ENCODE results near the gene AIF1L.

Gene AIF1L

DNA sequence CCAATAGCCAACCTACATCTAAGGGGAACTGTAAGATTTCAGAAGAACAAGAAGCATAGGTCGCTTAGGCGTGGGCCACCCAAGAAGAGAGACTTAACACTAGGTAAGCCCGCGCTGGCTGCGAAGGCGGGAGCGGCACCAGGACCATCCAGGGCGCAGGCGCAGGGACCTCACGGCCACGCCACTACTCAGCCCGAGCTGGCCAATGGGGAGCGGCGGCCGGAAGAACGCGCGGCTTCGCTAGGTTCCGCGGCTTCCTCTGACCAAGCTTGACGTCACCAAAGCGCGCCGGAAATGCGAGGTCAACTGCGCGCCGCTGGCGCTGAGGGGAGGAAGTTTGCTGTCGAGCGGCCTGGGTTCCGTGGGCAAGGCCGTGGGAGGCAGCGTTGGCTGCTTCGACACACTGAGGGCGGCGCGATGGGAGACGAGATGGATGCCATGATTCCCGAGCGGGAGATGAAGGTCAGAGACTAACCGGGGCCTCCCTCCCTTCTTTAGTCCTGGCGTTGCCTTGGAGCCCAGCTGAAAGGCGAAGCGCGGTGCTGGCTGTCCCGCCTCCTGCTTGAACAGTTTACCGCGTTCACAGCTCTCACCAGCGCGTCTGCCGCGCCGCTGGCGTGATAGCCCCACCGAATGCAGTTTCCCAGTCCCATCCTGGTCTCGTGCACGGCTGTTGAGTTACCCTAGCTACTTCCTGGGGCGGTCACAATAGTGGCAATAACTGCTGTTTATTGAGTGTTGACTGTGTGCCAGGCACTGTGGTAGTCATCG is 29.1 kb downstream of the AIF1L start, which contains the start of gene NUP214:
Gene NUP214 (plus strand): TSS at position 299 of the 771 bp plus-strand sequence. CDS start 119 bp downstream, at position 418.
- peak within 1 kb of the TSS; percentile 89 for H3K4me3 ChIP-seq (ENCODE audit: low read length)
- H3K27me3 ChIP-seq (ENCODE audit: insufficient read depth, low read length) = no peaks in the 10 kb centered on the region
- H2AFZ ChIP-seq (ENCODE audit: low read depth, low read length) = peak within 1 kb of the TSS; percentile 54
- H3K4me1 ChIP-seq (ENCODE audit: insufficient read depth, low read length) = peaks cover 14% of the 10 kb centered on the region
- peaks cover 53% of the 10 kb centered on the region for H3K36me3 ChIP-seq (ENCODE audit: insufficient read depth, low read length)
- H3K9me3 ChIP-seq (ENCODE audit: low read length) = no peaks in the 10 kb centered on the region

- peak overlapping the region; percentile 89 for H3K4me3 ChIP-seq (ENCODE audit: low read length)
- no peaks in the 10 kb centered on the region for H3K9me3 ChIP-seq (ENCODE audit: low read length)
- H3K27me3 ChIP-seq (ENCODE audit: insufficient read depth, low read length) = no peaks in the 10 kb centered on the region
- H3K36me3 ChIP-seq (ENCODE audit: insufficient read depth, low read length) = peaks cover 53% of the 10 kb centered on the region
- H3K4me1 ChIP-seq (ENCODE audit: insufficient read depth, low read length) = peaks cover 14% of the 10 kb centered on the region
- H2AFZ ChIP-seq (ENCODE audit: low read depth, low read length) = no peak overlapping the region
Observed at GRCh38 chr9:131126059-131126426, 29.7 kb downstream of the AIF1L start.

DNA sequence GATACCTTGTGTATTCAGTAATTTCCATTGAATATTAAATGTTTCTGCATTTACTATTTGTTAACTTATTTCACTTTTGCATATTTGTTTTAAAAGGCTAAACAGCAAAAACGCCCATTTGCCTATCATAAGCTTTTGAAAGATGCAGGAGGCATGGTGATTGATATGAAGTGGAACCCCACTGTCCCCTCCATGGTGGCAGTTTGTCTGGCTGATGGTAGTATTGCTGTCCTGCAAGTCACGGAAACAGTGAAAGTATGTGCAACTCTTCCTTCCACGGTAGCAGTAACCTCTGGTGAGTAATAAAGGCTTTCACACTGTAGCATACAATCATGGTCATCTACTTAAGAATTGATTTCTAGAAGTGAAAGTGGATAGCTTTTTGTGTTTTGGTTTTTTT is 32.9 kb downstream of the AIF1L start:
- peaks cover 14% of the 10 kb centered on the region for H3K4me1 ChIP-seq (ENCODE audit: insufficient read depth, low read length)
- peaks cover 68% of the 10 kb centered on the region for H3K36me3 ChIP-seq (ENCODE audit: insufficient read depth, low read length)
- no peak overlapping the region for H2AFZ ChIP-seq (ENCODE audit: low read depth, low read length)
- H3K4me3 ChIP-seq (ENCODE audit: low read length) = no peak overlapping the region
- H3K9me3 ChIP-seq (ENCODE audit: low read length) = no peaks in the 10 kb centered on the region
- no peaks in the 10 kb centered on the region for H3K27me3 ChIP-seq (ENCODE audit: insufficient read depth, low read length)

DNA sequence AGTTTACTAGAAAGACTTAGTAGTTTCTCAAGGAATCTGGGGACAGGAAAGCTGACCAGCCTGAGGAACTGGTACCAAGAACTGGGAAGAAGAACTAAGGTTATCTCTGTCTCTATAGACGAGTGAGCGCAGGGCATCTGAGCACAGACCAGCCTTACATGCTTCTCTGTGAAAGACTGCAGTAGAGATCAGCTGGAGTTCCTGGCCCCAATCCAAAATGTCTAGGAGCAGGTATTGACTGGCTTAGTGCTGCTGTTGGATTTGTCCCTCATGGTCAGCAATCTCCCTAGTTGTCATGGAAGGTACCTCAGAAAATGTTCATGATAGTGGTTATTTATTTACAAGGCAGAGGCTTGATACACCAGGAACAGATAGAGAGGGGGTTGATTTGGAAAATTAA is 42.3 kb downstream of the AIF1L start:
- Histone ChIP-seq H3K4me3 (ENCODE audit: low read length) (no peak overlapping the region), H2AFZ (ENCODE audit: low read depth, low read length) (no peak overlapping the region), H3K36me3 (ENCODE audit: insufficient read depth, low read length) (peaks cover 81% of the 10 kb centered on the region), H3K4me1 (ENCODE audit: insufficient read depth, low read length) (no peaks in the 10 kb centered on the region), H3K27me3 (ENCODE audit: insufficient read depth, low read length) (no peaks in the 10 kb centered on the region), H3K9me3 (ENCODE audit: low read length) (no peaks in the 10 kb centered on the region)

GRCh38 chr9:131140112-131140511 is 43.8 kb downstream of the AIF1L start:
- H3K27me3 ChIP-seq (ENCODE audit: insufficient read depth, low read length) = no peaks in the 10 kb centered on the region
- H3K9me3 ChIP-seq (ENCODE audit: low read length) = no peaks in the 10 kb centered on the region
- no peaks in the 10 kb centered on the region for H3K4me1 ChIP-seq (ENCODE audit: insufficient read depth, low read length)
- peaks cover 82% of the 10 kb centered on the region for H3K36me3 ChIP-seq (ENCODE audit: insufficient read depth, low read length)
- no peak overlapping the region for H2AFZ ChIP-seq (ENCODE audit: low read depth, low read length)
- H3K4me3 ChIP-seq (ENCODE audit: low read length) = no peak overlapping the region

DNA sequence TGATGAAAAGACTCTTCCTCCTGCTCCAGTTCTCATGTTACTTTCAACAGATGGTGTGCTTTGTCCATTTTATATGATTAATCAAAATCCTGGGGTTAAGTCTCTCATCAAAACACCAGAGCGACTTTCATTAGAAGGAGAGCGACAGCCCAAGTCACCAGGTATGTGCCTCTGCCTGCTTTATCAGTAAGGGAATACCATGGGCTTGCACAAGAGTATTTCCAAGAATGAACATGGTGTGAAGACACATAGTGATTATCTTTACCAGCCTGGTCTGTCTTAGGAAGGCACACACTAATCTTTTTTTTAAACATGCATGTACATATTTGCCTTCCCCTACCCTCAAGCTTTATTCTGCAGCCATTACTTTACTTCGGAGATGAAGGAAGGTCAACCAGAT is 44.2 kb downstream of the AIF1L start:
- Histone ChIP-seq H3K9me3 (ENCODE audit: low read length) (no peaks in the 10 kb centered on the region), H3K4me3 (ENCODE audit: low read length) (no peak overlapping the region), H3K4me1 (ENCODE audit: insufficient read depth, low read length) (no peaks in the 10 kb centered on the region), H2AFZ (ENCODE audit: low read depth, low read length) (no peak overlapping the region), H3K27me3 (ENCODE audit: insufficient read depth, low read length) (no peaks in the 10 kb centered on the region), H3K36me3 (ENCODE audit: insufficient read depth, low read length) (peaks cover 82% of the 10 kb centered on the region)

GRCh38 chr9:131142160-131142559 is 45.8 kb downstream of the AIF1L start:
- Histone ChIP-seq H3K4me1 (ENCODE audit: insufficient read depth, low read length) (no peaks in the 10 kb centered on the region), H3K36me3 (ENCODE audit: insufficient read depth, low read length) (peaks cover 83% of the 10 kb centered on the region), H3K9me3 (ENCODE audit: low read length) (no peaks in the 10 kb centered on the region), H3K27me3 (ENCODE audit: insufficient read depth, low read length) (no peaks in the 10 kb centered on the region), H2AFZ (ENCODE audit: low read depth, low read length) (no peak overlapping the region), H3K4me3 (ENCODE audit: low read length) (no peak overlapping the region)

GRCh38 chr9:131144201-131144600 is 47.9 kb downstream of the AIF1L start:
- no peak overlapping the region for H2AFZ ChIP-seq (ENCODE audit: low read depth, low read length)
- H3K4me1 ChIP-seq (ENCODE audit: insufficient read depth, low read length) = no peaks in the 10 kb centered on the region
- H3K9me3 ChIP-seq (ENCODE audit: low read length) = no peaks in the 10 kb centered on the region
- H3K27me3 ChIP-seq (ENCODE audit: insufficient read depth, low read length) = no peaks in the 10 kb centered on the region
- H3K4me3 ChIP-seq (ENCODE audit: low read length) = no peak overlapping the region
- peaks cover 86% of the 10 kb centered on the region for H3K36me3 ChIP-seq (ENCODE audit: insufficient read depth, low read length)

DNA sequence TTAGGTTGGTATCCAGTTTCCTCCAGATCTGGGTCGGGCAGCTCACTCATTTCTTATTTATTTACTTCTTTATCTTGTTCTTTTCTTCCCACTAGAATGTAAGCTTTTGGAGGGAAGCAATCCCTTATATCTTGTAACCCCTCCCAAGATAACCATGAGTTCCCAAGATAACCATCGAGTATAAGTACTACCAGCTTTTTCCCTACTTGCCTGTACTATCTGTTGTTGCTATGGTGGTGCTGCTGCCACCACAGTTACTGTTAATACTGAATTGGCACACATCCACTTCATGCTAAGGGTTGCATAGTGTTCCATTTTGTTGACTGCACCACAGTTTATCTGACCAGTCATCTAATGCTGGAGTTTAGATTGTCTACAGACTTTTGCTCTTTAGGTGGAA is 48.9 kb downstream of the AIF1L start:
- H3K4me3 ChIP-seq (ENCODE audit: low read length) = no peak overlapping the region
- peaks cover 86% of the 10 kb centered on the region for H3K36me3 ChIP-seq (ENCODE audit: insufficient read depth, low read length)
- H3K27me3 ChIP-seq (ENCODE audit: insufficient read depth, low read length) = no peaks in the 10 kb centered on the region
- no peak overlapping the region for H2AFZ ChIP-seq (ENCODE audit: low read depth, low read length)
- no peaks in the 10 kb centered on the region for H3K4me1 ChIP-seq (ENCODE audit: insufficient read depth, low read length)
- no peaks in the 10 kb centered on the region for H3K9me3 ChIP-seq (ENCODE audit: low read length)

DNA sequence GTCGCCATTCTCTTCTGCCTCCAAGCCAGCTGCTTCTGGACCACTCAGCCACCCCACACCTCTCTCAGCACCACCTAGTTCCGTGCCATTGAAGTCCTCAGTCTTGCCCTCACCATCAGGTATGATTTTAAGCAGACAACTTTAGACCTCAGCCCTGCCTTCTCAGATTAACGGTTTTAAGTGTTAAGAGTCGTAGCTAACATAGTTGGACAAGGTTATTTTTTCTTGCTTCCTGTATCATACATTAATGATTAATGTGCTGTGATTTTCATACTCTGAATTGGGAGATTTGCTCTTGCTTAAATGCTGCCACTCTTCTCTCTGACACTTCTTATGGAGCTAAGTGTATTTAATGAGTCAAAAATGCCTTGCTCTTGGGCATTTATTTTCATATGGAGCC is 49.9 kb downstream of the AIF1L start:
- peaks cover 86% of the 10 kb centered on the region for H3K36me3 ChIP-seq (ENCODE audit: insufficient read depth, low read length)

DNA sequence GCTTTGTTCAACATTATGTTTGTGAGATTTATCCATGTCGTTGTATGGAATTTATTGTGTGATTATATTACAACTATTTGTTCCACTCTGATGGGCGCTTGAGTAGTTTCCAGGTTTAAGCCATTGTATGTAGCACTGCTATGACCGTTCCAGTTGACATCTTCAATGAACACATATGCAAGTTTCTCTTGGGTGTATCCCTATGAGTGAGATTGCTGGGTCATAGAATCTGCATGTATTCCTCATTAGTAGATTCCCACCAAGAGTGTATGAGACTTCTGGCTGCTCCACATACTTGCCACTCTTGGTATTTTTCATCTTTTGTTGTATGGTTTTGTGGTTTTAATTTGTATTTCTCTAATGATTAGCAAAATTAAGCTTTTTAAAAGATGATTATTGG is 51.9 kb downstream of the AIF1L start:
- Histone ChIP-seq H3K4me1 (ENCODE audit: insufficient read depth, low read length) (no peaks in the 10 kb centered on the region), H3K36me3 (ENCODE audit: insufficient read depth, low read length) (peaks cover 90% of the 10 kb centered on the region), H2AFZ (ENCODE audit: low read depth, low read length) (no peak overlapping the region)

More for the DNA sequence above, 49.9 kb downstream of the AIF1L start:
- Histone ChIP-seq H2AFZ (ENCODE audit: low read depth, low read length) (no peak overlapping the region), H3K4me1 (ENCODE audit: insufficient read depth, low read length) (no peaks in the 10 kb centered on the region), H3K4me3 (ENCODE audit: low read length) (no peak overlapping the region), H3K9me3 (ENCODE audit: low read length) (no peaks in the 10 kb centered on the region), H3K27me3 (ENCODE audit: insufficient read depth, low read length) (no peaks in the 10 kb centered on the region)

DNA sequence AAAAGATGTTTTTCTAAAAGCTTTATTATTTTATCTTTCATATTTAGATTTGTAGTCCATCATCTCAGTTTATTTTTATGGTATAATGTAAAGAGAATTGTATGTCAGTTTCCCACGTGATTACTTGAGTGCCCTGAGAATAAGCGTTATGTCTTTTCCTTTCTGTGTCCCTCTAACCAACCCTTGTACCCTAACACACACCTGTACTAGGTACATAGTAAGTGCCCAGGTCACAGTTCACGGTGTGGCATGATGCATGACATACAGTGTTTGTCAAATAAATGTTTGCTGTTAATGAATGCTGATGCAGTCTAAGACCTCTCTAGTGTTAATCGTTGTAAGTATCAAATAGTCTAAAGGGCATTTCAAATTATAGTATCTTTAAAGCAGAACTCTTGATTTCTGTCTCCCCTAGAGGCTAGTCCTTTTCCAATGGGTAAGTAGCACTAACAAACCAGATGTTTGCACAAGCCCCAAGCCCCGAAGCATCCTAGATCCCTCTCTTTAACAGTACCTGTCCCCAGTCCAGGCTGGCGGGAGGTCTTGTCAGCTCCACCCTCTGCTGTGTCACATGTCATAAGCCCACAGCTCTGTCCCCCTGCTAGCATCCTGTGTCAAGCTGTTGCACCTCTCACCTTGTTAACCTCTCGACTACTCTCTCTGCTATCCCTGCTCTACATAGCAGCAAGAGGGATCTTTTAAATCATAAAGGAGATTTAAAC is 52.8 kb downstream of the AIF1L start:
- H3K4me1 ChIP-seq (ENCODE audit: insufficient read depth, low read length) = no peaks in the 10 kb centered on the region
- no peak overlapping the region for H2AFZ ChIP-seq (ENCODE audit: low read depth, low read length)
- no peaks in the 10 kb centered on the region for H3K9me3 ChIP-seq (ENCODE audit: low read length)
- H3K27me3 ChIP-seq (ENCODE audit: insufficient read depth, low read length) = no peaks in the 10 kb centered on the region
- H3K36me3 ChIP-seq (ENCODE audit: insufficient read depth, low read length) = peaks cover 94% of the 10 kb centered on the region
- no peak overlapping the region for H3K4me3 ChIP-seq (ENCODE audit: low read length)

More for the DNA sequence above, 51.9 kb downstream of the AIF1L start:
- H3K27me3 ChIP-seq (ENCODE audit: insufficient read depth, low read length) = no peaks in the 10 kb centered on the region
- H3K4me3 ChIP-seq (ENCODE audit: low read length) = no peak overlapping the region
- H3K9me3 ChIP-seq (ENCODE audit: low read length) = no peaks in the 10 kb centered on the region

DNA sequence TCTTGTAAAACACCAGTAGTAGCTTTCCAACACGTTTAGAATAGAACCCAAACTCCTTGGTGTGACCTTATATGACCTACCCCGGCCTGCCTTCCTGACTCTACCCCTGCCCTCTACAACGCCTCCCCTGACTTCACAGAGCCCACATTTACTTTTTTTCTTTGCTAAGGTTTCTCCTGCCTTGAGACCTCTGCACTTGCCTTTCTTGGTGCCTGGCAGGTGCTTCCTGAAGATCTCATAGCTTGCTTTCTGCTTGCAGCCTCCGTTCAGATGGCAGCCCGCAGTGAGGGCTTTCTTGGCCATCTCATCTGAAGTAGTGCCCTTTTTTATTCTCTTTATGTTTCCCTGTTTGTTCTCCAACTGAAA is 53.3 kb downstream of the AIF1L start:
- no peaks in the 10 kb centered on the region for H3K9me3 ChIP-seq (ENCODE audit: low read length)
- H3K36me3 ChIP-seq (ENCODE audit: insufficient read depth, low read length) = peaks cover 94% of the 10 kb centered on the region
- no peaks in the 10 kb centered on the region for H3K27me3 ChIP-seq (ENCODE audit: insufficient read depth, low read length)
- H2AFZ ChIP-seq (ENCODE audit: low read depth, low read length) = no peak overlapping the region
- H3K4me3 ChIP-seq (ENCODE audit: low read length) = no peak overlapping the region
- H3K4me1 ChIP-seq (ENCODE audit: insufficient read depth, low read length) = no peaks in the 10 kb centered on the region

Measured in neuron (in vitro differentiated cells).